Karpas-422 (cell line): ENCODE measurements around the gene ZNF638. TPM values are rescaled to one million over a fixed set of nuclear protein-coding genes. Genes with fewer than 3 reads are reported as not detected.

Experiments
- DNase-seq: peaks from one replicate; pipeline ENCODE4 v3.0.0-alpha.2; 2015
- H2AFZ ChIP-seq: fragments of 200-600 bp; sonication (generic); 2 replicates; pipeline ENCODE4 v1.6.1; 2014; ENCODE audit warnings: antibody characterized with exemption, low read length, mixed read lengths
- H3K27ac ChIP-seq: fragments of 200-600 bp; sonication (generic); 2 replicates; pipeline ENCODE4 v1.5.1; 2014; ENCODE audit warnings: mild to moderate bottlenecking, low read length, moderate library complexity
- H3K27me3 ChIP-seq: fragments of 200-600 bp; sonication (generic); 2 replicates; pipeline ENCODE4 v1.6.1; 2014; ENCODE audit warnings: low read length, mixed read lengths
- H3K36me3 ChIP-seq: fragments of 200-600 bp; sonication (generic); 2 replicates; pipeline ENCODE4 v1.6.1; 2014; ENCODE audit warnings: low read length, mixed read lengths; ENCODE audit not compliant: insufficient read depth
- H3K4me1 ChIP-seq: fragments of 200-600 bp; sonication (generic); 2 replicates; pipeline ENCODE4 v1.6.1; 2014; ENCODE audit warnings: mild to moderate bottlenecking, low read length, mixed read lengths
- H3K4me2 ChIP-seq: fragments of 200-600 bp; sonication (generic); 2 replicates; pipeline ENCODE4 v1.6.1; 2014; ENCODE audit warnings: low read length, low read depth, mild to moderate bottlenecking; ENCODE audit not compliant: poor library complexity, severe bottlenecking
- H3K4me3 ChIP-seq: fragments of 200-600 bp; sonication (generic); 2 replicates; pipeline ENCODE4 v1.5.1; 2014; ENCODE audit warnings: mild to moderate bottlenecking, antibody characterized with exemption, low read length, mixed read lengths
- H3K79me2 ChIP-seq: fragments of 200-600 bp; sonication (generic); 2 replicates; pipeline ENCODE4 v1.6.1; 2014; ENCODE audit warnings: mild to moderate bottlenecking, low read length, mixed read lengths
- H3K9ac ChIP-seq: fragments of 200-600 bp; sonication (generic); 2 replicates; pipeline ENCODE4 v1.6.0; 2014; ENCODE audit warnings: low read length
- H3K9me2 ChIP-seq: fragments of 200-600 bp; sonication (generic), shearing (Covaris generic); replicated peaks from 2 replicates; pipeline ENCODE4 v1.6.0; 2014; ENCODE audit warnings: mild to moderate bottlenecking, low read length, moderate library complexity; ENCODE audit not compliant: insufficient read depth
- H3K9me3 ChIP-seq: fragments of 300-700, 200-600 bp; sonication (generic); 2 replicates; pipeline ENCODE4 v1.6.1; 2014; ENCODE audit warnings: low read length, mixed read lengths
- H4K20me1 ChIP-seq: fragments of 200-600 bp; sonication (generic); 2 replicates; pipeline ENCODE4 v1.6.1; 2014; ENCODE audit warnings: mild to moderate bottlenecking, antibody characterized with exemption, low read length, low read depth; ENCODE audit not compliant: insufficient read depth
- total RNA-seq: library from RNA; depleted of rRNA; stranded (reverse); fragments of >200 nt; shearing (Covaris generic); gene quantifications from 2 replicates; pipeline ENCODE4 v1.2.3, GENCODE V29; 2014; ENCODE audit warnings: low replicate concordance

The ZNF638 gene
- total RNA-seq, 1 experiment from 2014 or later, result 317 TPM

GRCh38 chr2:71472019-71472418 is 140.4 kb downstream of the ZNF638 start:
- no peak for DNase-seq
- Histone ChIP-seq H3K9me3 (no peaks in the 10 kb centered on the region), H3K79me2 (no peaks in the 10 kb centered on the region), H3K27me3 (no peaks in the 10 kb centered on the region), H4K20me1 (no peaks in the 10 kb centered on the region), H3K36me3 (no peaks in the 10 kb centered on the region), H3K4me3 (no peak overlapping the region), H3K4me2 (no peak overlapping the region), H3K9ac (no peak overlapping the region), H3K27ac (no peak overlapping the region), H3K9me2 (no peaks in the 10 kb centered on the region), H3K4me1 (no peaks in the 10 kb centered on the region), H2AFZ (no peak overlapping the region)

DNA sequence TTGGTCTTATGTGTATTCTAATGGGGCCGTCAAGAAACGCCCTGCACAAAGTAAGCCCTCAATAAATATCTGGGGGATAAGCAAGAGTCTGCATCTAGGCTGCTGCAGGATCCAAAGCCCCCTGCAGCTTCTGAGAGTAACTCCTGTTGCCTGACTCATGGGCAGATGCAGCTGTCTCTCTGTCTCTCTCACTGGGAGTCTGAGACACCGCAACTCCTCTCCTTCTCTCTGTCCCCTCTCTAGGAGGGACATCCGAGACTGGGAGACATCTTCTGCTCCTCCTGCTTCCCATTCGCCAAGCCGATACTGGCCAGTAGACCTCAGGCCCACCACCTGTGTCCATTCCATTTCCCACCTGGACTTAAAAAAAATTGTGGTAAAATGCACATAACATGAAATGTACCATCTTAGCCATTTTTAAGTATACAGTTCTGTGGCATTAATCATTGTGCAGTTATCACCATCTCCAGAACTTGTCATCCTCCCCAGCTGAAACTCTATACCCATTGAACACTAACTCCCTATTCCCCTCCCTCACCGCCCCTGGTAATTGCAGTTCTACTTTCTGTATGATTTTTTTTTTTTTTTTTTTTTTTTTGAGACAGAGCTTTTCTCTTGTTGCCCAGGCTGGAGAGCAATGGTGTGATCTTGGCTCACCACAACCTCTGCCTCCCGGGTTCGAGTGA is 141.9 kb downstream of the ZNF638 start:
- Histone ChIP-seq H3K4me1 (peaks cover 11% of the 10 kb centered on the region), H3K79me2 (no peaks in the 10 kb centered on the region), H2AFZ (no peak overlapping the region), H3K36me3 (no peaks in the 10 kb centered on the region), H3K4me3 (no peak overlapping the region), H3K4me2 (no peak overlapping the region), H3K27me3 (no peaks in the 10 kb centered on the region), H3K9me2 (no peaks in the 10 kb centered on the region), H3K27ac (no peak overlapping the region), H4K20me1 (no peaks in the 10 kb centered on the region), H3K9me3 (no peaks in the 10 kb centered on the region), H3K9ac (no peak overlapping the region)
- DNase-seq, result no peak

GRCh38 chr2:71474116-71474743 is 142.6 kb downstream of the ZNF638 start:
- H3K4me2 ChIP-seq, result no peak overlapping the region

DNA sequence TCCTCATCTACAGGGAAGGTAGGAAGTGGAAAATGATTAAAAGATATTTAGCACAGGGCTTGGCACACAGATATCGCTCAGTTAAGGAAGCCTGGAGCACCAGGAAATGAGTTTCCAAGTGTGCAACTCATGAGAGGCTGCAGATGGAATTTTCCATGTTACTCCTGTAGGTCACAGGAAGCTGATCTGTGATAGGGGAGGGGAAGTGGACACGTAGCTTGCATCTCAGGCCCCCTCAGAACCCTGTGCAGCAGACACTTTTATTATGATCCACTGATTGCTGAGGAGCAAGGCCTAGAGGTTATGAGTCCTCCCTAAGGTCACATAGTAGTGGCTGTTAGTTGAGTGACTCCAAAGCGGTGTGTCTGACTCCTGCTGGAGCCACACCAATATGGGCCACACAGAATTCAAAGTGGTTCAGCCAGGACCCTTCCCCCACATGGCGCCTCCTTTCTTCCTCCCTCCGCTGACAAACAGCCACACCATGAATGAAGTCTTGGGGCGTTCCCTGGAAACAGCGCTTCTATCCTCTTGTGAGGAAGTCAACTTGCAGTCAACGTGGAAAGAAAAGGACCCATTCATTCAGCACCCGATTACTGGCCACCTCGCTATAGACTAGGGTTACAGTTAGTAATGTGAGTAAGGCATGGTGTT is 143.3 kb downstream of the ZNF638 start:
- H3K36me3 ChIP-seq, result no peaks in the 10 kb centered on the region
- no peak overlapping the region for H3K27ac ChIP-seq
- H3K4me2 ChIP-seq, result no peak overlapping the region
- H3K4me1 ChIP-seq, result peaks cover 11% of the 10 kb centered on the region
- H3K4me3 ChIP-seq, result no peak overlapping the region
- H3K9ac ChIP-seq, result no peak overlapping the region
- H3K9me3 ChIP-seq, result no peaks in the 10 kb centered on the region
- no peaks in the 10 kb centered on the region for H3K79me2 ChIP-seq
- H3K27me3 ChIP-seq, result no peaks in the 10 kb centered on the region
- H4K20me1 ChIP-seq, result no peaks in the 10 kb centered on the region
- DNase-seq, result no peak
- H2AFZ ChIP-seq, result no peak overlapping the region
- H3K9me2 ChIP-seq, result no peaks in the 10 kb centered on the region

More at GRCh38 chr2:71474116-71474743, 142.6 kb downstream of the ZNF638 start:
- H3K36me3 ChIP-seq, result no peaks in the 10 kb centered on the region
- H3K4me1 ChIP-seq, result peaks cover 11% of the 10 kb centered on the region
- no peak overlapping the region for H2AFZ ChIP-seq
- H3K4me3 ChIP-seq, result no peak overlapping the region
- no peaks in the 10 kb centered on the region for H3K9me2 ChIP-seq
- no peak overlapping the region for H3K27ac ChIP-seq
- H3K79me2 ChIP-seq, result no peaks in the 10 kb centered on the region
- no peak for DNase-seq
- H3K9me3 ChIP-seq, result no peaks in the 10 kb centered on the region
- no peaks in the 10 kb centered on the region for H4K20me1 ChIP-seq
- H3K27me3 ChIP-seq, result no peaks in the 10 kb centered on the region
- H3K9ac ChIP-seq, result no peak overlapping the region

DNA sequence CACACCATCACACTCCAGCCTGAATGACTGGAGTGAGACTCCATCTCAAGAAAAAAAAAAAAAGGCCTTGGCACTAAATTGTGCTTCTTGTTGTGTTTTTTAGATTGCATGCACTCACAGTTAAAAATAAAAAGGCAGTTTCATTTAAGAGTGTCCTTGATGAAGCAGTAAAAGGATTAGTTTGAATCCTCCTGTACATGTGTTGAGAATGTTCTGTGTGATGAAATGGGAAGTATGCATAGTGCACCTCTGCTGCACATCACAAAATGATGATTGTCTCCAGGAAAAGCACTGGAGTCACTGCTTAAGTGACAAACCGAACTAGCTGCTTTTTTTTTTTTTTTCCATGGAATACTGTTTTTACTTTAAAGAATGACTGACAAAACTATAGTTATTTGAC is 144.9 kb downstream of the ZNF638 start:
- H3K79me2 ChIP-seq, result no peaks in the 10 kb centered on the region
- no peaks in the 10 kb centered on the region for H3K27me3 ChIP-seq
- no peaks in the 10 kb centered on the region for H3K36me3 ChIP-seq
- H3K27ac ChIP-seq, result no peak overlapping the region
- no peak overlapping the region for H3K4me2 ChIP-seq
- DNase-seq, result no peak
- H2AFZ ChIP-seq, result no peak overlapping the region
- H3K9me2 ChIP-seq, result no peaks in the 10 kb centered on the region
- H3K4me1 ChIP-seq, result peaks cover 11% of the 10 kb centered on the region
- no peak overlapping the region for H3K9ac ChIP-seq
- H3K9me3 ChIP-seq, result no peaks in the 10 kb centered on the region
- H3K4me3 ChIP-seq, result no peak overlapping the region
- no peaks in the 10 kb centered on the region for H4K20me1 ChIP-seq

- no peaks in the 10 kb centered on the region for H3K79me2 ChIP-seq
- no peak overlapping the region for H3K4me3 ChIP-seq
- H3K9me2 ChIP-seq, result no peaks in the 10 kb centered on the region
- H3K4me2 ChIP-seq, result peak overlapping the region; percentile 48
- peaks cover 11% of the 10 kb centered on the region for H3K4me1 ChIP-seq
- no peak for DNase-seq
- H3K9me3 ChIP-seq, result no peaks in the 10 kb centered on the region
- no peaks in the 10 kb centered on the region for H4K20me1 ChIP-seq
- H3K36me3 ChIP-seq, result no peaks in the 10 kb centered on the region
- H2AFZ ChIP-seq, result no peak overlapping the region
- no peak overlapping the region for H3K9ac ChIP-seq
- H3K27ac ChIP-seq, result no peak overlapping the region
- no peaks in the 10 kb centered on the region for H3K27me3 ChIP-seq
Observed at GRCh38 chr2:71477231-71477691, 145.7 kb downstream of the ZNF638 start.

- no peak overlapping the region for H3K4me3 ChIP-seq
- no peaks in the 10 kb centered on the region for H3K79me2 ChIP-seq
- no peak overlapping the region for H2AFZ ChIP-seq
- H3K9me2 ChIP-seq, result no peaks in the 10 kb centered on the region
- no peaks in the 10 kb centered on the region for H4K20me1 ChIP-seq
- no peak overlapping the region for H3K9ac ChIP-seq
- no peaks in the 10 kb centered on the region for H3K9me3 ChIP-seq
- no peaks in the 10 kb centered on the region for H3K27me3 ChIP-seq
- no peak for DNase-seq
- no peak overlapping the region for H3K27ac ChIP-seq
- H3K36me3 ChIP-seq, result no peaks in the 10 kb centered on the region
- no peak overlapping the region for H3K4me2 ChIP-seq
- H3K4me1 ChIP-seq, result peaks cover 11% of the 10 kb centered on the region
Observed at GRCh38 chr2:71478806-71479205, 147.2 kb downstream of the ZNF638 start.

GRCh38 chr2:71479261-71479660 is 147.7 kb downstream of the ZNF638 start:
- Histone ChIP-seq H2AFZ (no peak overlapping the region), H3K4me2 (no peak overlapping the region), H3K4me3 (no peak overlapping the region), H3K9me2 (no peaks in the 10 kb centered on the region), H3K9ac (no peak overlapping the region), H3K36me3 (no peaks in the 10 kb centered on the region), H3K4me1 (peaks cover 11% of the 10 kb centered on the region), H3K9me3 (no peaks in the 10 kb centered on the region), H3K27me3 (no peaks in the 10 kb centered on the region), H3K79me2 (no peaks in the 10 kb centered on the region), H3K27ac (no peak overlapping the region), H4K20me1 (no peaks in the 10 kb centered on the region)
- DNase-seq, result no peak
